HG03342 (cell line): Measurements from ENCODE around the gene COL6A2.
"Not testable (repeated sequence)": the region's sequence is repeated elsewhere in the genome, so short reads cannot be mapped to it uniquely, and the experiment has no call there.

Experiments
- ATAC-seq: cut with Tn5 transposase; IDR thresholded peaks from one replicate; pipeline ENCODE4 v1.9.1; 2021; ENCODE audit warnings: mild to moderate bottlenecking, moderate library complexity; ENCODE audit not compliant: unreplicated experiment

Gene COL6A2

DNA sequence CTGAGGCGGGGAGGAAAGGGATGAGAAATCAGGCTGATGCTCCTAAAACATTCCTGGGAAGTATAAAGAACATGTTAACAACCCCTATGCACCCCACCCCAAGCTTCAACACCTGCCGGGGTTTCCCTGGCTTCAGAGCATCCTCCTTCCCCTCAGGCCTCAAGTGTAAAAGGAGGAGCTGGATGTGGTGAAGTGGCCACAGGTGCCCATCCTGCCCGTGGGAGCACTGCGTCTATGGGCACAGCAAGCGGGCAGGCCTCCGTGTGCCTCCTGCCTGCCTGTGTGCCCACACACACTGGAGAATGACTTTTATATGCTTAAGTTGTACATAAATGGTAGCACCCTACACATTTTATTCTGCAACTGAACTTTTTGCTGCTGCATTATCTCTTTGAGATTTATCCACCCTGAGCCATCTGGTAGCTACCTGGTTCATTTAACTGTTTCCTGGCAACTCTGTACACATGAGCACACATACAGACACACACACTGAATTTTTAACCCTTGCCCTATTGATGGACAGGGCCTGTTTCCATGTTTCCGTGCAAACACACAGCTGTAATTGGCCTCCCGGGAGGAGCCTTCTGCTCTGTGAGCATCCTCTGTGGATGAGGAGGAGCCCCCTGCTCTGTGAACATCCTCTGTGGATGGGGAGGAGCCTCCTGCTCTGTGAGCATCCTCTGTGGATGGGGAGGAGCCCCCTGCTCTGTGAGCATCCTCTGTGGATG, 70.9 kb downstream of the COL6A2 start:
- ATAC-seq, result no peak

DNA sequence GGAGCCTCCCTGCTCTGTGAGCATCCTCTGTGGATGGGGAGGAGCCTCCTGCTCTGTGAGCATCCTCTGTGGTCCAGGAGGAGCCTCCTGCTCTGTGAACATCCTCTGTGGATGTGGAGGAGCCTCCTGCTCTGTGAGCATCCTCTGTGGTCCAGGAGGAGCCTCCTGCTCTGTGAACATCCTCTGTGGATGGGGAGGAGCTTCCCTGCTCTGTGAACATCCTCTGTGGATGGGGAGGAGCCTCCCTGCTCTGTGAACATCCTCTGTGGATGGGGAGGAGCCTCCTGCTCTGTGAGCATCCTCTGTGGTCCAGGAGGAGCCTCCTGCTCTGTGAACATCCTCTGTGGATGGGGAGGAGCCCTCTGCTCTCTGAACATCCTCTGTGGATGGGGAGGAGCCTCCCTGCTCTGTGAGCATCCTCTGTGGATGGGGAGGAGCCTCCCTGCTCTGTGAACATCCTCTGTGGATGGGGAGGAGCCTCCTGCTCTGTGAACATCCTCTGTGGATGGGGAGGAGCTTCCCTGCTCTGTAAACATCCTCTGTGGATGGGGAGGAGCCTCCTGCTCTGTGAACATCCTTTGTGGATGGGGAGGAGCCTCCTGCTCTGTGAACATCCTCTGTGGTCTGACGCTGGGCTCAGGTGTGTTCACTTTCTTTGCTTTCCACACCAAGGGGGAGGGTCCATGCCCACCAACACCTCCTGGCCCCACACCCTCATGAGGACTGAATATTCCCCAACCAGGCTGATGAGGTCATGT, 72.7 kb downstream of the COL6A2 start:
- ATAC-seq, result not testable (repeated sequence)

DNA sequence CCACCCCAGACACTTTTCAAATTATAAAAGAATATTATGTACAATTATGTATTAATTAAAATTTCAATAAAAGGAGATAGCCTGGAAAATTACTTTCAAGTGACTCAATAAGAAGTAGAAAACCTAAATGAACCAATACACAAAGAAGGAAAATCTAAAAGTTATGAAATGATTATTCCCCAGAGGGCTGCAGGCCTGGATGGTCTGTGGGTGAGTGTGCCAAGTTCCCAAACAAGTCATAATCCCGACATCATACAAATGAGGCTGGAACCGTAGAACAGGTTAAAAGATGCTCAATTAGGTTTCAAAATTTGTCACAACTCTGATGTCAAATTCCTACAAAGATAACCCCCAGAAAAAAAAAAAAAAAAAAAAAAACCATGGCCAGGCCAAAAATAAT, 73.7 kb downstream of the COL6A2 start:
- ATAC-seq, result no peak

DNA sequence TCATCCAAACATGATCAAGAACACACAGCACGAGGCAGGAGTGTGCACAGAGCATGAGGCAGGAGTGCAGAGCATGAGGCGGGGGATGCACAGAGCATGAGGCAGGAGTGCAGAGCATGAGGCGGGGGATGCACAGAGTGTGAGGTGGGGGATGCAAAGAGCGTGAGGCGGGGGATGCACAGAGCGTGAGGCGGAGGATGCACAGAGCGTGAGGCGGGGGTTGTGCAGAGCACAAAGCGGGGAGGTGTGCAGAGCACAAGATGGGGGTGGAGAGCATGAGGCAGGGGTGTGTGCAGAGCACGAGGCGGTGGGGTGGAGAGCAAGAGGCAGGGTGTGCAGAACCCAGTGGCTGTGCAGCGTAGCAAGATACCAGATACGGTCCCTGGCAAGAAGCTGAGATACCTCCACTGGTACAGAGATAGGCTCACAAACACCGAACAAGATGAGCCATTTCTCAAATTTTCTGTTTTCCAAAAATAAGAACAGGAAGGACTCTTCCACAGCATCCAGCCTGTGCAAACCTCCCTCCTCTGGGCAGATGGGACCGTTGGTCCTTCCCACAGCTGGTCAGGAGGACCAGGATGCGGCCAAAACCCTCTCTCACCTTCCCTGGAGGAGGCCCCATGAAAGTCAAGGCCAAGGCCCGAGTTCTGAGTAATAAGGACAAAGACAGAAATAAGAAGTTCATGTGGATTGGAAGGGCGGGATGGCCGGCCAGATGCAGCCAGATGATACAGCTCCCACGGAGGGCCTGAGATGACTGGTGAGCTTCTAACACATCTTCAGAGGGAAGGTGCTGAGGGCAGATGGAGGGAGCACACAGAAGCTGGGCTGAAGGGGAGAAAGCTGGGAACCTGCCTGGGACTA, 74.3 kb downstream of the COL6A2 start:
- ATAC-seq, result no peak

DNA sequence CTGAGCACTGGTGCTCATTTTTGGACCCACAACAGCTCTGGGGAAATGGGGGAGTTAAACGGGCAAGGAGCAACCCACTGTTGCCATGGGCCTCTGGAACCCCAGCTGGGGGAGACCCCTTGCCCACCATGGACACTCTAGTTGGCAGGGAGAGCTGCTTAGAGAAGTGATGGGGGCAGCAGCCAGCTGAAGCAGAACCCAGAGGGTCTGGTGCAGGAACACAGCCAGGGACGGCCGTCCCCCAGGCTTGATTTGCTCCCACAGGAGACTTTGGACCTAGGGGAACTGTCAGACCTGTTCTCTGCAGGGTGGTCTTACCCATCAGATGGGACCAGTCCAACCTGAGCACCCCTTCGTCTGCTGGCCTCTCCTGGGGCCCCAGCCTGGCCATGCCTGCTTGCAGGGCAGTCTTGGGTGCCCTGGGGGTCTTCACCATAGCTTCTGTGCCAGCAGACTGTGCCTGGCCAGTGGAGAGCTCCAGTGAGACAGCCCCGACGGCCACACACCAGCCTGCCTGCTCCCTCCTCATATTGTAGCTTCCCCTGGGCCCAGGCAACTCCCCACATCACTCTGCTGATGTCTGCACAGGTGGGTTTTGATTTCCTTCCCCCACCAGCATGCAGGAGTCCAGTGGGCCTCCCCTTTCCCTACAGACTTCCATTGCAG, 75.1 kb downstream of the COL6A2 start:
- ATAC-seq, result no peak

DNA sequence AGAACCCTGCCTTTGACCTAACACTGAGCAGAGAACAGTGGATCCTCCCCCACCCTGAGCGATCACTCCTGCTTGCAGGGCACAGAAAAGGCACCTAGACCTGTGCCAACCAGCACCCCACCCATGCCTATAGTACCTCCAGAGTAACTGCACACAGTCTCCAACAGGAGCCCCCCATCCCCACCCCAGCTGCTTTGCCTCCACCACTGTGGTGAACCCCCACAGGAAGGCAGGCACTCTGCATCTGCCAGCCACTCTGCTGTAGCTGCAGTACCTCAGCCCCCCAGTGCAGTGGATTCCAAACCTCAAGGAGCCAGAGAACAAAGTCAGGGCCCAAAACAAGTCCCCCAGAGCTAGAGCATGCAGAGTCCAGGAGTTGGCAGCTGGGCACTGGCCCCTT, 75.7 kb downstream of the COL6A2 start:
- ATAC-seq, result no peak

DNA sequence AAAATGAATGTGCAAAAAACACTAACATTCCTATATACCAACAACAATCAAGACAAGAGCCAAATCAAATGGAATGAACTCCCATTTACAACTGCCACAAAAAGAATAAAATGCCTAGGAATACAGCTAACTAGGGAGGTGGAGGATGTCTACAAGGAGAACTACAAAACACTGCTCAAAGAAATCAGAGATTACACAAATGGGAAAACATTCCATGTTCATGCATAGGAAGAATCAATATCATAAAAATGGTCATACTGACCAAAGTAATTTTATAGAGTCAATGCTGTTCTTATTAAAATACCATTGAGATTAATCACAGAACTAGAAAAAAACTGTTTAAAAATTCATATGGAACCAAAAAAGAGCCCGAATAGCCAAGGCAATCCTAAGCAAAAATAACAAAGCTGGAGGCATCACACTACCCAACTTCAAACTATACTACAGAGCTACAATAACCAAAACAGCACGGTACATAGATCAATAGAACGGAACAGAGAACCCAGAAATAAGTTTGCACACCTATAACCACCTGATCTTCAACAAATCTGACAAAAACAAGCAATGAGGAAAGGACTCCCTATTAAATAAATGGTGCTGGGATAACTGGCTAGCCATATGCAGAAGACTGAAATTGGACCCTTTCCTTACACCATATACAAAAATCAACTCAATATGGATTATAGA, 78.7 kb downstream of the COL6A2 start:
- not testable (repeated sequence) for ATAC-seq

DNA sequence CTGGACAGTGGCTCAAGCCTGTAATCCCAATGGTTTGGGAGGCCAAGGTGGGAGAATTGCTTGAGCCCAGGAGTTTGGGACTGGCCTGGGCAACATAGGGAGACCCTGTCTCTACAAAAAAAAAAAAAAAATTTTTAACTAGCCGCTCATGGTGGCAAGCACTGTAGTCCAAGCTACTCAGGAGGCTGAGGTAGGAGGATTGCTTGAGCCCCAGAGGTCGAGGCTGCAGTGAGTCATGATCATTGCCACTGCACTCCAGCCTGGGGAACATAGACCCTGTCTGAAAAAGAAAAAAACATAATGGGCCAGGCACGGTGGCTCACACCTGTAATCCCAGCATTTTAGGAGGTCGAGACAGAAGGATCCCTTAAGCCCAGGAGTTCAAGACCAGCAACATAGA, 81.0 kb downstream of the COL6A2 start:
- no peak for ATAC-seq
